Thyroid gland (tissue), 4 donors: ENCODE measurements around the gene LRPPRC. TPM values are rescaled to one million over a fixed set of nuclear protein-coding genes. Genes with fewer than 3 reads are reported as not detected.
"Not testable (repeated sequence)": the region's sequence is repeated elsewhere in the genome, so short reads cannot be mapped to it uniquely, and the experiment has no call there.

Experiments
- DNase-seq, 2 donors: peaks; one replicate each; pipeline ENCODE4 v3.0.0-alpha.2; 2019
- H3K27ac ChIP-seq, 3 donors: fragments of 200-600 bp; sonication (generic); 1 replicate in 2 of 3; 2 replicates in 1 of 3; pipeline ENCODE4 v1.5.1; 2016 to 2019; ENCODE audit warnings: mild to moderate bottlenecking in 1 of 3, moderate library complexity in 1 of 3
- H3K27me3 ChIP-seq: fragments of 200-600 bp; sonication (generic); one replicate; pipeline ENCODE4 v1.5.1; 2019
- H3K36me3 ChIP-seq, 2 donors: fragments of 200-600 bp; sonication (generic); one replicate each; pipeline ENCODE4 v1.5.1; 2016 to 2019
- H3K4me1 ChIP-seq, 2 donors: fragments of 200-600 bp; sonication (generic); one replicate each; pipeline ENCODE4 v1.5.1; 2017 to 2019
- H3K4me3 ChIP-seq, 3 donors: fragments of 200-600 bp; sonication (generic); replicated peaks in 1 of 3; 1 replicate in 2 of 3; 2 replicates in 1 of 3; pipeline ENCODE4 v1.5.1; 2016; ENCODE audit warnings: mild to moderate bottlenecking in 1 of 3
- H3K9me3 ChIP-seq: fragments of 200-600 bp; sonication (generic); one replicate; pipeline ENCODE4 v1.5.1; 2017
- CTCF ChIP-seq, 6 experiments: fragments of 200-600 bp in 3 of 6; fragments of 450-650 bp in 3 of 6; sonication (generic) in 3 of 6; IDR thresholded peaks; one replicate each; pipeline ENCODE4 v1.5.1; 2016 to 2019; ENCODE audit warnings: antibody characterized with exemption in 6 of 6, mild to moderate bottlenecking in 2 of 6, inconsistent platforms in 1 of 6, moderate library complexity in 1 of 6
- POLR2A ChIP-seq, 2 donors: fragments of 450-650 bp; IDR thresholded peaks; one replicate each; pipeline ENCODE4 v1.6.1; 2017; ENCODE audit warnings: antibody characterized with exemption in 2 of 2, mild to moderate bottlenecking in 2 of 2, moderate library complexity in 1 of 2
- WGBS, 2 donors: methylation state at CpG; one replicate each; pipeline ENCODE4 v1.1.5; 2017; 5-methylcytosine and 5-hydroxymethylcytosine counted together
- intact Hi-C: fragments of 100-400 bp; cut with DNase I; formaldehyde crosslinking; loops from one replicate; pipeline ENCODE4 v1.15.1; 2023
- total RNA-seq, 4 donors: library from RNA; depleted of rRNA; stranded (reverse); fragments of >200 nt; gene quantifications; one replicate each; pipeline ENCODE4 v1.2.3, GENCODE V29; 2016

LRPPRC gene
- total RNA-seq, 4 donors from 2014 or later = 47.5 to 79.3 (median 54.9) TPM

- H3K27ac ChIP-seq = no peak overlapping the region
- intact Hi-C loops = no loop called here
- no peaks in the 10 kb centered on the region for H3K4me1 ChIP-seq
- peaks cover 5 to 6% of the 10 kb centered on the region in 2 donors for H3K36me3 ChIP-seq
- no peak for DNase-seq
- 93 to 95% methylated on average over 4 of the region's 4 CpGs for WGBS, 2 donors
- no peaks in the 10 kb centered on the region for H3K27me3 ChIP-seq
- H3K9me3 ChIP-seq = no peaks in the 10 kb centered on the region
- H3K4me3 ChIP-seq = no peak overlapping the region
- TF ChIP-seq POLR2A (IDR thresholded peaks at IDR 0.05) (no peak), CTCF (IDR thresholded peaks at IDR 0.05) (no peak)
Observed at GRCh38 chr2:43925431-43925830, 70.4 kb downstream of the LRPPRC start.

GRCh38 chr2:43924463-43924862 is 71.3 kb downstream of the LRPPRC start:
- 97 to 98% methylated on average over 2 of the region's 2 CpGs for WGBS, 2 donors
- no peaks in the 10 kb centered on the region for H3K9me3 ChIP-seq
- H3K36me3 ChIP-seq = peaks cover 5 to 6% of the 10 kb centered on the region in 2 donors

GRCh38 chr2:43911136-43911790 is 84.5 kb downstream of the LRPPRC start:
- intact Hi-C loops, H3K27ac ChIP-seq, H3K36me3 ChIP-seq, H3K27me3 ChIP-seq, H3K9me3 ChIP-seq, H3K4me1 ChIP-seq, H3K4me3 ChIP-seq, DNase-seq: not testable (repeated sequence)
- 95 to 96% methylated on average over 8 of the region's 8 CpGs for WGBS, 2 donors

More at GRCh38 chr2:43924463-43924862, 71.3 kb downstream of the LRPPRC start:
- no peaks in the 10 kb centered on the region for H3K4me1 ChIP-seq
- no peaks in the 10 kb centered on the region for H3K27me3 ChIP-seq
- no peak overlapping the region for H3K4me3 ChIP-seq
- TF ChIP-seq POLR2A (IDR thresholded peaks at IDR 0.05) = no peak
- TF ChIP-seq CTCF (IDR thresholded peaks at IDR 0.05) = no peak
- H3K27ac ChIP-seq = no peak overlapping the region
- intact Hi-C loops = no loop called here
- DNase-seq = no peak

- intact Hi-C loops = no loop called here
- no peak for DNase-seq
- WGBS, 2 donors = 91 to 94% methylated on average over 6 of the region's 6 CpGs
- H3K36me3 ChIP-seq = no peaks in the 10 kb centered on the region
- no peak overlapping the region for H3K27ac ChIP-seq
- no peak for TF ChIP-seq CTCF (IDR thresholded peaks at IDR 0.05)
- no peak for TF ChIP-seq POLR2A (IDR thresholded peaks at IDR 0.05)
- H3K4me3 ChIP-seq = no peak overlapping the region
- peaks cover 0 to 3% of the 10 kb centered on the region in 2 donors for H3K4me1 ChIP-seq
- no peaks in the 10 kb centered on the region for H3K27me3 ChIP-seq
- no peaks in the 10 kb centered on the region for H3K9me3 ChIP-seq
Observed at GRCh38 chr2:43906448-43907109, 89.2 kb downstream of the LRPPRC start.

GRCh38 chr2:43905871-43906270 is 89.9 kb downstream of the LRPPRC start:
- WGBS, 2 donors = 91% methylated on average over 5 of the region's 5 CpGs
- no peaks in the 10 kb centered on the region for H3K36me3 ChIP-seq
- intact Hi-C loops = no loop called here

More at GRCh38 chr2:43905871-43906270, 89.9 kb downstream of the LRPPRC start:
- Histone ChIP-seq H3K27ac (no peak overlapping the region), H3K4me3 (no peak overlapping the region), H3K9me3 (no peaks in the 10 kb centered on the region), H3K27me3 (no peaks in the 10 kb centered on the region), H3K4me1 (peaks cover 0 to 3% of the 10 kb centered on the region in 2 donors)
- DNase-seq = no peak
- TF ChIP-seq POLR2A (IDR thresholded peaks at IDR 0.05) (no peak), CTCF (IDR thresholded peaks at IDR 0.05) (no peak)
